ENCODE measurements around the gene FER.
"Not testable (repeated sequence)": the region's sequence is repeated elsewhere in the genome, so short reads cannot be mapped to it uniquely, and the experiment has no call there.

Gene FER

GRCh38 chr5:109145139-109145538 lies 397.4 kb downstream of the FER start:
- DNase-seq = no peak

GRCh38 chr5:109146591-109146990 lies 398.9 kb downstream of the FER start:
- no peak for DNase-seq

GRCh38 chr5:109152565-109152964 lies 404.9 kb downstream of the FER start:
- no peak for DNase-seq

- DNase-seq = no peak
These were observed 407.9 kb downstream of the FER start for GRCh38 chr5:109155625-109156024.

GRCh38 chr5:109156885-109157284 lies 409.2 kb downstream of the FER start:
- no peak for DNase-seq

GRCh38 chr5:109160468-109160867 lies 412.8 kb downstream of the FER start:
- DNase-seq = no peak

GRCh38 chr5:109161914-109162683 lies 414.4 kb downstream of the FER start:
- DNase-seq = no peak

GRCh38 chr5:109163336-109163735 lies 415.6 kb downstream of the FER start:
- DNase-seq = no peak

- no peak for DNase-seq
These were observed 416.3 kb downstream of the FER start for GRCh38 chr5:109164001-109164400.

GRCh38 chr5:109167586-109167985 lies 419.9 kb downstream of the FER start:
- no peak for DNase-seq

GRCh38 chr5:109168151-109168550 lies 420.5 kb downstream of the FER start:
- DNase-seq = no peak

- no peak for DNase-seq
These were observed 423.1 kb downstream of the FER start for GRCh38 chr5:109170629-109171350.

GRCh38 chr5:109171437-109172073 lies 423.9 kb downstream of the FER start:
- not testable (repeated sequence) for DNase-seq

- no peak for DNase-seq
These were observed 425.5 kb downstream of the FER start for GRCh38 chr5:109173036-109173794.

- no peak for DNase-seq
These were observed 429.5 kb downstream of the FER start for GRCh38 chr5:109177227-109177626.

- no peak for DNase-seq
These were observed 430.1 kb downstream of the FER start for GRCh38 chr5:109177782-109178181.

- no peak for DNase-seq
These were observed 433.0 kb downstream of the FER start for GRCh38 chr5:109180668-109181067.

GRCh38 chr5:109186759-109187158 lies 439.1 kb downstream of the FER start:
- DNase-seq = no peak

GRCh38 chr5:109191153-109191558 lies 443.5 kb downstream of the FER start:
- no peak for DNase-seq

GRCh38 chr5:109192027-109192426 lies 444.3 kb downstream of the FER start:
- DNase-seq = no peak

- DNase-seq = no peak
These were observed 445.0 kb downstream of the FER start for GRCh38 chr5:109192555-109193281.

GRCh38 chr5:109195667-109196066 lies 448.0 kb downstream of the FER start:
- DNase-seq = no peak
